ENCODE results near the gene MAST4. TPM values are rescaled to one million over a fixed set of nuclear protein-coding genes. Genes with fewer than 3 reads are reported as not detected.

MAST4 gene
- total RNA-seq, 4 donors from 2014 or later, result 55.3 to 148 (median 110) TPM

DNA sequence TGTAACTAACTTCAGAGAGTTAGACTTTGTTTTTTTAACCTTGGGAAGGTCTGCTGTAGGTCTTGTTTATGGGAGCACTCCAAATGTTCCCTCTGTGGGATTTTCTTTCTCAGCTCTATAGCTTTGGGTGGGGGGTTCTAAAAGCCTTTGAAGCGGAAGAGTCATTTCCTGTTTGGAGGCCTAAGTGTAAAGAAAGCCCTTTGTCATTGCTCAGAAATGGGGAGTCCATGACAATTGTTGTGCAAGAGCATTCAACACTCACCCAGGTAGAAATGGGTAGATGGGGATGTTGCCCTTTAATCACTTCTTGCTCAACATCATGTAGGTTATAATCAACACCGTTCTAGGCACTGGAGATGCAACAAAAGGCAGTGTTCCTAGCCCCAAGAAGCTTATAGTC lies 30.3 kb upstream of the MAST4 start:
- no peak for DNase-seq
- no peaks in the 10 kb centered on the region for H3K36me3 ChIP-seq
- WGBS, 2 donors, result 50 to 90% methylated on average over 2 of the region's 2 CpGs
- intact Hi-C loops (cut with DNase I), result no loop called here
- H3K27ac ChIP-seq, result no peak overlapping the region
- H3K27me3 ChIP-seq, result peaks cover 0 to 4% (median 0%) of the 10 kb centered on the region in 4 donors
- H3K4me1 ChIP-seq, result no peaks in the 10 kb centered on the region
- no peaks in the 10 kb centered on the region for H3K9me3 ChIP-seq
- TF ChIP-seq, protein P1, sequence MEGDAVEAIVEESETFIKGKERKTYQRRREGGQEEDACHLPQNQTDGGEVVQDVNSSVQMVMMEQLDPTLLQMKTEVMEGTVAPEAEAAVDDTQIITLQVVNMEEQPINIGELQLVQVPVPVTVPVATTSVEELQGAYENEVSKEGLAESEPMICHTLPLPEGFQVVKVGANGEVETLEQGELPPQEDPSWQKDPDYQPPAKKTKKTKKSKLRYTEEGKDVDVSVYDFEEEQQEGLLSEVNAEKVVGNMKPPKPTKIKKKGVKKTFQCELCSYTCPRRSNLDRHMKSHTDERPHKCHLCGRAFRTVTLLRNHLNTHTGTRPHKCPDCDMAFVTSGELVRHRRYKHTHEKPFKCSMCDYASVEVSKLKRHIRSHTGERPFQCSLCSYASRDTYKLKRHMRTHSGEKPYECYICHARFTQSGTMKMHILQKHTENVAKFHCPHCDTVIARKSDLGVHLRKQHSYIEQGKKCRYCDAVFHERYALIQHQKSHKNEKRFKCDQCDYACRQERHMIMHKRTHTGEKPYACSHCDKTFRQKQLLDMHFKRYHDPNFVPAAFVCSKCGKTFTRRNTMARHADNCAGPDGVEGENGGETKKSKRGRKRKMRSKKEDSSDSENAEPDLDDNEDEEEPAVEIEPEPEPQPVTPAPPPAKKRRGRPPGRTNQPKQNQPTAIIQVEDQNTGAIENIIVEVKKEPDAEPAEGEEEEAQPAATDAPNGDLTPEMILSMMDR (IDR thresholded peaks at IDR 0.05), result no peak
- TF ChIP-seq POLR2A (IDR thresholded peaks at IDR 0.05), result no peak
- no peak overlapping the region for H3K4me3 ChIP-seq

DNA sequence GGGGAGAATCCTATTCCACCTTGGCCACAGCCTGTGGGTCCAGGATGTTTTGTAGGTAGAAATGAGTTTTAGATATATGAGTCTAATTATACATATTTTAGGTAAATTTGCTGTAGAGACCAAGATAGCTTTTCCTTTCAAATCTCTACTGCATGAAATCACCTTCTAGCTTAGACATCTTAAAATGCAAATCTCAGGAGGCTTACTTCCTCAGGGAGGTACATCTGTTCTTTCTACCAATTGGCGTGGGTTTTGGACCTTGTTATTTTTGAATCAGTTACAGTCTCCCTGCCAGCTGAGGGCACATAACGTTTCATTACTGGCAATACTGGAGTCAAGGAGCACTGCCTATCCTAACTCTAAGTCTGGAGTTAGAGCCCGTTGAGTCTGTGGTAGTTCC lies 28.7 kb upstream of the MAST4 start:
- Histone ChIP-seq H3K27ac (no peak overlapping the region), H3K27me3 (peaks cover 0 to 14% (median 0%) of the 10 kb centered on the region in 4 donors), H3K4me1 (no peaks in the 10 kb centered on the region), H3K36me3 (no peaks in the 10 kb centered on the region), H3K9me3 (no peaks in the 10 kb centered on the region), H3K4me3 (no peak overlapping the region)
- TF ChIP-seq, protein P1 (IDR thresholded peaks at IDR 0.05), result no peak
- no peak for TF ChIP-seq POLR2A (IDR thresholded peaks at IDR 0.05)
- intact Hi-C loops (cut with DNase I), result no loop called here
- no peak for DNase-seq
- whole genome bisulfite sequencing, 2 donors, result 69 to 83% methylated on average over 3 of the region's 3 CpGs

DNA sequence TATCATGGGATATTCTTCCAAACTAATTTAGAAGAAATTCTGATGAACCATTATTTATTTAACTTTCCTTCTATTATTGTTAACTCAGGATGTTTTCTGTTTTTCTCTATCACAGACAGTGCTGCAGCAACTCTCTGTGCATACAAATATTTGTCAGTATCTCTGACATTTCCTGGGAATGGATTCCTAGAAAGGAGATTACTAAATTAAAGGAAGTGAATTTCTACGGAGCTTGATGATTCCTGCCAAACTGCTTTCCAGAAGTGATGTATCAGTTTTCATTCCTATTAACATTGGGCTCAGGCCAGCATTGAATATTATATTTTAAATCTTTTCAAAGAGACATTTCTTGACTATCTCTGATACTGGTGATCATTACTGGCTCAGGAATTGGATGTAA lies 26.0 kb upstream of the MAST4 start:
- 0 to 25% methylated on average over 1 of the region's 1 CpG for WGBS, 2 donors
- H3K27ac ChIP-seq, result no peak overlapping the region
- no peak for TF ChIP-seq POLR2A (IDR thresholded peaks at IDR 0.05)
- TF ChIP-seq, protein P1 (IDR thresholded peaks at IDR 0.05), result no peak
- H3K27me3 ChIP-seq, result peaks cover 0 to 31% (median 0%) of the 10 kb centered on the region in 4 donors
- H3K4me3 ChIP-seq, result no peak overlapping the region
- no peaks in the 10 kb centered on the region for H3K4me1 ChIP-seq
- DNase-seq, result no peak
- H3K9me3 ChIP-seq, result no peaks in the 10 kb centered on the region
- no peaks in the 10 kb centered on the region for H3K36me3 ChIP-seq
- intact Hi-C loops (cut with DNase I), result no loop called here

DNA sequence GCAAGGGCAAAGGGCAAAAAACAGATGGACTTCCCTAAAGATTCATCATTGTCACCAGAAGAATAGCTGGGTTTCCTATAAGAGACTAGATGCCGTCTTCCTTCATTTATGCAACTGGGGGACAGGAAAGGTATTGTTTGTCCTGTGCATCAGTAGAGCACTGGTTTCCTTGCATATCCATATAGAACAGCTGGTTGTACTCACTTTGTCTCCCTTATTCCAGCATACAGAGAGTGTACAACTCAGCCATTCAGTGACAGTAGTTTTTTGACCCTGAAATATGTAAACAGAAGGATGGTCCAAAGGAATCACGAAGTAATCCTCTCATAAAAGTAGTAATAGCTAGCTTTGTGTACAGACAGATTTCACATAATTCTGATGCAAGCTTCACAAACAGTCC lies 22.5 kb upstream of the MAST4 start:
- Histone ChIP-seq H3K27me3 (peaks cover 0 to 48% (median under 1%) of the 10 kb centered on the region in 4 donors), H3K9me3 (no peaks in the 10 kb centered on the region), H3K4me3 (no peak overlapping the region), H3K4me1 (no peaks in the 10 kb centered on the region), H3K36me3 (no peaks in the 10 kb centered on the region), H3K27ac (no peak overlapping the region)
- TF ChIP-seq POLR2A (IDR thresholded peaks at IDR 0.05), result no peak
- TF ChIP-seq, protein P1 (IDR thresholded peaks at IDR 0.05), result no peak
- 21 to 24% methylated on average over 2 of the region's 2 CpGs for WGBS, 2 donors
- no peak for DNase-seq
- intact Hi-C loops (cut with DNase I), result no loop called here

DNA sequence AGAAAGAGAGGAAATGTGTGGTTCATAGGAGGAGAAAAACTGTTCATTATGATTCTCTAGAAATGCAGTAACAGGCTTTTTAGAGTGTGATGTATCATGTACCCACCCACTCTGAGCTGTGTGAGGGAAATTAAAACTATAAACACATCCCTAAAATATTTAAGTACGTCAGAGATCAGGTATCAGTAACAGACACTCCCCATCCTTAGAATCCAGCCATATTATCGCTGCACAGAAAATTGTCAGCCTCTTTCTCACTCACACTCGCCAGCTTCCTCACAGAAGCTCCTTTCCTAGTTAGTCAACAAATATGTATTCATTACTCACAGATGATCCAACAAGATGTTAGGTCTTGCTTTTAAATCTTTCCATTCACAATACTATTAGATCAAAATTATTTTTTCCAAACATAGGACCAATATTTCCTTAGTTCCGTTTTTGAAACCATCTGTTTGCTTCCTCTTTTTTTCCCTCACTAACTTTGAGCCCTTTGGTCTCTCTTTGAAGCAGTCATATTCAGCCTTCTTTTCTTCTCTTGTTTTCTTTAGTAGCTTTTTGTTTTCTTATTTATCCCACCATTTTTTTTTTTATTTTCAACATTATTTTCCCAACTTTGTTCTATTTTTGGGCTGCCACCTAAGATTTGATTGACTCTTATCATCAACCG lies 13.6 kb upstream of the MAST4 start:
- no peaks in the 10 kb centered on the region for H3K4me1 ChIP-seq
- H3K27ac ChIP-seq, result no peak overlapping the region
- peaks cover 0 to 47% (median 2%) of the 10 kb centered on the region in 4 donors for H3K27me3 ChIP-seq
- H3K4me3 ChIP-seq, result no peak overlapping the region
- WGBS, 2 donors, result 57 to 60% methylated on average over 5 of the region's 5 CpGs
- H3K9me3 ChIP-seq, result no peaks in the 10 kb centered on the region
- intact Hi-C loops (cut with DNase I), result no loop called here
- DNase-seq, result no peak
- H3K36me3 ChIP-seq, result no peaks in the 10 kb centered on the region
- TF ChIP-seq, protein P1 (IDR thresholded peaks at IDR 0.05), result no peak

Measured in esophagus squamous epithelium (tissue), 5 donors.